Endothelial cell of umbilical vein (primary cell): ENCODE measurements around the gene ANKK1. TPM values are rescaled to one million over a fixed set of nuclear protein-coding genes. Genes with fewer than 3 reads are reported as not detected.

Source experiments
- BruUV-seq: library from RNA; stranded (reverse); fragments of 400-500 nt; replicated peaks from 2 replicates; lab custom pipeline; 2021; lab: Mats Ljungman, UMichigan
- CTCF ChIA-PET: fragments of 300-600, 350-600 bp; sonication (Branson Sonifier 250); formaldehyde crosslinking; loops from one replicate; lab custom pipeline; 2021; ENCODE audit warnings: antibody characterized with exemption, inconsistent platforms; lab: Charles Lee
- POLR2A ChIA-PET: fragments of 300-600, 350-600 bp; sonication (Branson Sonifier 250); formaldehyde crosslinking; loops from one replicate; lab custom pipeline; 2021; ENCODE audit warnings: antibody characterized with exemption, inconsistent platforms; lab: Charles Lee
- DNase-seq: peaks from one replicate; pipeline ENCODE4 v3.0.0-alpha.2; 2011; ENCODE audit warnings: low read depth, low spot score
- FAIRE-seq: peaks from 2 replicates; lab custom pipeline; 2011; peaks lifted over from hg19 to GRCh38; lab: Jason Lieb, UNC
- H2AFZ ChIP-seq: 2 replicates; pipeline ENCODE4 v1.6.0; 2012; ENCODE audit warnings: low read depth, low read length, control low read depth, inconsistent platforms
- H3K27ac ChIP-seq: 2 replicates; pipeline ENCODE4 v1.5.1; 2011; ENCODE audit warnings: low read depth, mild to moderate bottlenecking, control low read depth, low read length, moderate library complexity; ENCODE audit not compliant: insufficient read depth
- H3K27me3 ChIP-seq, 2 experiments: 2 replicates each; pipeline versions ENCODE4 v1.6.0 to v1.6.1; 2011; ENCODE audit warnings: low read length in 2 of 2, mixed read lengths in 1 of 2; ENCODE audit not compliant: control insufficient read depth in 2 of 2, insufficient read depth in 2 of 2
- H3K36me3 ChIP-seq, 2 experiments: 2 replicates in 1 of 2; 3 replicates in 1 of 2; pipeline ENCODE4 v1.5.1; 2011; ENCODE audit warnings: low read length in 2 of 2, mild to moderate bottlenecking in 1 of 2, moderate library complexity in 1 of 2; ENCODE audit not compliant: control insufficient read depth in 2 of 2, insufficient read depth in 2 of 2; ENCODE audit errors: extremely low read depth in 1 of 2
- H3K4me1 ChIP-seq: 3 replicates; pipeline ENCODE4 v1.5.1; 2011; ENCODE audit warnings: mild to moderate bottlenecking, low read length; ENCODE audit not compliant: control insufficient read depth, insufficient read depth; ENCODE audit errors: extremely low read depth
- H3K4me2 ChIP-seq: 2 replicates; pipeline ENCODE4 v1.6.1; 2011; ENCODE audit warnings: low read length, control low read depth, mixed read lengths; ENCODE audit not compliant: insufficient read depth
- H3K4me3 ChIP-seq, 3 experiments: fragments of 200-600 bp in 1 of 3; sonication (generic), shearing (Covaris generic) in 1 of 3; replicated peaks in 1 of 3; 2 replicates each; pipeline ENCODE4 v1.5.1; 2011 to 2016; ENCODE audit warnings: control low read depth in 3 of 3, low read length in 3 of 3, mild to moderate bottlenecking in 2 of 3, inconsistent platforms in 1 of 3, low read depth in 1 of 3, moderate library complexity in 1 of 3; ENCODE audit not compliant: insufficient read depth in 1 of 3
- H3K79me2 ChIP-seq: 2 replicates; pipeline ENCODE4 v1.6.0; 2012; ENCODE audit warnings: low read length, inconsistent platforms; ENCODE audit not compliant: control insufficient read depth, insufficient read depth
- H3K9ac ChIP-seq: replicated peaks from 2 replicates; pipeline ENCODE3; 2011; ENCODE audit warnings: low read length, control low read depth; ENCODE audit not compliant: insufficient read depth; ENCODE audit errors: extremely low read depth
- H3K9me1 ChIP-seq: replicated peaks from 3 replicates; pipeline ENCODE4 v1.6.0; 2011; ENCODE audit warnings: mild to moderate bottlenecking, low read length; ENCODE audit not compliant: control insufficient read depth, insufficient read depth; ENCODE audit errors: extremely low read depth
- H3K9me3 ChIP-seq: replicated peaks from 2 replicates; pipeline ENCODE4 v1.5.1; 2012; ENCODE audit warnings: low read length, inconsistent platforms; ENCODE audit not compliant: control insufficient read depth, insufficient read depth
- H4K20me1 ChIP-seq: replicated peaks from 2 replicates; pipeline ENCODE3; 2011; ENCODE audit warnings: mild to moderate bottlenecking, low read length; ENCODE audit not compliant: control insufficient read depth, insufficient read depth; ENCODE audit errors: extremely low read depth
- EZH2 ChIP-seq: IDR thresholded peaks from 2 replicates; pipeline ENCODE4 v1.6.1; 2012; ENCODE audit warnings: borderline replicate concordance, low read depth, mild to moderate bottlenecking, moderate library complexity, low read length, inconsistent platforms; ENCODE audit not compliant: severe bottlenecking
- FOS ChIP-seq: IDR thresholded peaks from 2 replicates; pipeline ENCODE4 v1.6.1; 2011; ENCODE audit warnings: mild to moderate bottlenecking, low read length, moderate library complexity, borderline replicate concordance; ENCODE audit not compliant: insufficient read depth
- GATA2 ChIP-seq: IDR thresholded peaks from 2 replicates; pipeline ENCODE4 v1.7.0; 2011; ENCODE audit warnings: low read depth, mild to moderate bottlenecking, moderate library complexity, mixed read lengths, low read length; ENCODE audit not compliant: insufficient read length, insufficient read depth
- JUN ChIP-seq: IDR thresholded peaks from 2 replicates; pipeline ENCODE4 v1.6.1; 2011; ENCODE audit warnings: borderline replicate concordance, low read depth; ENCODE audit not compliant: insufficient read length, insufficient read depth
- MYC ChIP-seq: IDR thresholded peaks from one replicate; pipeline ENCODE4 v1.6.1; 2011; ENCODE audit warnings: mild to moderate bottlenecking, low read depth, low read length
- POLR2A ChIP-seq: IDR thresholded peaks from 2 replicates; pipeline ENCODE4 v1.6.1; 2012; ENCODE audit warnings: low read depth, mild to moderate bottlenecking, control low read depth, low read length
- POLR2AphosphoS5 ChIP-seq: IDR thresholded peaks from 2 replicates; pipeline ENCODE4 v1.6.1; 2012; ENCODE audit warnings: low read depth, mild to moderate bottlenecking, control low read depth, low read length, moderate library complexity; ENCODE audit not compliant: insufficient read depth
- dilution Hi-C: fragments of 300-500 bp; cut with MboI; formaldehyde crosslinking; loops from one replicate; pipeline ENCODE4 v1.15.0; 2019; ENCODE audit warnings: low sequenced_read_pairs; ENCODE audit not compliant: extremely low pct_ligation_motif_present
- intact Hi-C: fragments of 100-400 bp; cut with micrococcal nuclease; formaldehyde crosslinking; loops from one replicate; pipeline ENCODE4 v1.10.0; 2022
- polyA plus RNA-seq, 4 experiments: library from polyadenylated mRNA; depleted of rRNA in 3 of 4; stranded (reverse) in 3 of 4; unstranded in 1 of 4; fragments of >200 nt; gene quantifications; 2 replicates each; pipeline versions ENCODE4 v1.2.1 to v1.2.3, GENCODE V29; 2011 to 2012; ENCODE audit warnings: missing spikeins in 1 of 4
- total RNA-seq: library from RNA; stranded (reverse); gene quantifications from 2 replicates; pipeline ENCODE4 v1.2.3, GENCODE V29; 2021
- TF ChIP-seq, protein P1 (sequence below), 2 donors: IDR thresholded peaks; 1 replicate in 1 of 2; 2 replicates in 1 of 2; pipeline ENCODE4 v1.5.1; 2011; ENCODE audit warnings: low read length in 2 of 2, mild to moderate bottlenecking in 2 of 2, moderate library complexity in 2 of 2, control low read depth in 1 of 2, inconsistent platforms in 1 of 2, low read depth in 1 of 2; ENCODE audit not compliant: insufficient read depth in 1 of 2; ENCODE audit errors: extremely low read depth in 1 of 2
- TF ChIP-seq, protein P2 (sequence below): IDR thresholded peaks from 2 replicates; pipeline ENCODE4 v1.6.1; 2011; ENCODE audit not compliant: insufficient read depth, insufficient read length

Gene ANKK1
- total and polyA plus RNA-seq, 2 donors (not counting 3 experiments of a cell fraction or from before 2014, with no cell fraction given) = not detected

DNA sequence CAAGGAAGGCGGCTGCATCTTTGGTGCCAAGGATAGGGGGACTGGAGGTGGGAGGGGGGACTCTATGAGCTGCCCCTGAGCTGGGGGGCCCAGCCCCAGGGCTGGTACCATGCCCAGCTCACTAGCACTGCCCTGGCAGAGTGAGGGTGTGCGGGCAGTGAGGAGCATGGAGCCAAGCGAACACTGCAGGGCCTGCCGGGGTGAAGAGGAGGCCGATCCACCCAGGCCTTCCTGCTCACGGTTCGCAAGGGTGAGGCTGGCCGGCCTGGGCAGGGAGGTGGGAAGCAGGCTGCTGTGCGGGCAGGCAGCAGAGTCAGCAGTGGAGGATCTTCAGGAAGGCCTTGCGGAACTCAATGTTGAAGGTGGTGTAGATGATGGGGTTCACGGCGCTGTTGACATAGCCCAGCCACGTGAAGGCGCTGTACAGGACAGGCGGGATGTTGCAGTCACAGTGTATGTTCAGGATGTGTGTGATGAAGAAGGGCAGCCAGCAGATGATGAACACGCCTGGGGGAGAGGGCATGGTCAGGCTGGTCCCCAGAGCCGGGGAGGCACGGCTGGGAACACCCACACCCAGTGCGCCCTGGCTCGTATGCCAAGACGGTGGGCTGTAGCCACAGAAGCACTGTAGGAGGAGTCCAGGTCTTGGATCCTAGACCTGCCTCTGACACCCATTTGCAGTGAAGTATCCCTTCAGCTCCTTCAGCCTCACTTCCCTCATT is 23.0 kb downstream of the ANKK1 start:
- no peaks in the 10 kb centered on the region for H3K27me3 ChIP-seq
- H2AFZ ChIP-seq = no peak overlapping the region
- CTCF ChIA-PET = no interaction called here
- H3K79me2 ChIP-seq = no peaks in the 10 kb centered on the region
- H3K9me1 ChIP-seq = no peaks in the 10 kb centered on the region
- H3K36me3 ChIP-seq = no peaks in the 10 kb centered on the region
- H4K20me1 ChIP-seq = no peaks in the 10 kb centered on the region
- dilution Hi-C loops (no loop called here), intact Hi-C loops (no loop called here)
- POLR2A ChIA-PET = no interaction called here
- no peak overlapping the region for H3K9ac ChIP-seq
- H3K4me1 ChIP-seq = no peaks in the 10 kb centered on the region
- no peak overlapping the region for H3K4me3 ChIP-seq
- TF ChIP-seq JUN (no peak), MYC (no peak), GATA2 (no peak), FOS (no peak), POLR2AphosphoS5 (no peak), EZH2 (no peak), POLR2A (no peak)
- TF ChIP-seq, protein P1, sequence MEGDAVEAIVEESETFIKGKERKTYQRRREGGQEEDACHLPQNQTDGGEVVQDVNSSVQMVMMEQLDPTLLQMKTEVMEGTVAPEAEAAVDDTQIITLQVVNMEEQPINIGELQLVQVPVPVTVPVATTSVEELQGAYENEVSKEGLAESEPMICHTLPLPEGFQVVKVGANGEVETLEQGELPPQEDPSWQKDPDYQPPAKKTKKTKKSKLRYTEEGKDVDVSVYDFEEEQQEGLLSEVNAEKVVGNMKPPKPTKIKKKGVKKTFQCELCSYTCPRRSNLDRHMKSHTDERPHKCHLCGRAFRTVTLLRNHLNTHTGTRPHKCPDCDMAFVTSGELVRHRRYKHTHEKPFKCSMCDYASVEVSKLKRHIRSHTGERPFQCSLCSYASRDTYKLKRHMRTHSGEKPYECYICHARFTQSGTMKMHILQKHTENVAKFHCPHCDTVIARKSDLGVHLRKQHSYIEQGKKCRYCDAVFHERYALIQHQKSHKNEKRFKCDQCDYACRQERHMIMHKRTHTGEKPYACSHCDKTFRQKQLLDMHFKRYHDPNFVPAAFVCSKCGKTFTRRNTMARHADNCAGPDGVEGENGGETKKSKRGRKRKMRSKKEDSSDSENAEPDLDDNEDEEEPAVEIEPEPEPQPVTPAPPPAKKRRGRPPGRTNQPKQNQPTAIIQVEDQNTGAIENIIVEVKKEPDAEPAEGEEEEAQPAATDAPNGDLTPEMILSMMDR (IDR thresholded peaks at IDR 0.05; ENCODE audit: extremely low read depth in 1 of 2, insufficient read depth in 1 of 2, low read depth in 1 of 2, low read length in 2 of 2) = no peak
- TF ChIP-seq, protein P2, sequence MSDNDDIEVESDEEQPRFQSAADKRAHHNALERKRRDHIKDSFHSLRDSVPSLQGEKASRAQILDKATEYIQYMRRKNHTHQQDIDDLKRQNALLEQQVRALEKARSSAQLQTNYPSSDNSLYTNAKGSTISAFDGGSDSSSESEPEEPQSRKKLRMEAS = no peak
- BruUV-seq = no TSS peak
- FAIRE-seq (no peak), DNase-seq (no peak)
- no peak overlapping the region for H3K4me2 ChIP-seq
- no peaks in the 10 kb centered on the region for H3K9me3 ChIP-seq
- no peak overlapping the region for H3K27ac ChIP-seq
